ENCODE measurements around the gene WDR27. TPM values are rescaled to one million over a fixed set of nuclear protein-coding genes. Genes with fewer than 3 reads are reported as not detected.

WDR27 gene
- total and polyA plus RNA-seq, 2 donors from 2014 or later: 12.3 to 45.0 TPM

DNA sequence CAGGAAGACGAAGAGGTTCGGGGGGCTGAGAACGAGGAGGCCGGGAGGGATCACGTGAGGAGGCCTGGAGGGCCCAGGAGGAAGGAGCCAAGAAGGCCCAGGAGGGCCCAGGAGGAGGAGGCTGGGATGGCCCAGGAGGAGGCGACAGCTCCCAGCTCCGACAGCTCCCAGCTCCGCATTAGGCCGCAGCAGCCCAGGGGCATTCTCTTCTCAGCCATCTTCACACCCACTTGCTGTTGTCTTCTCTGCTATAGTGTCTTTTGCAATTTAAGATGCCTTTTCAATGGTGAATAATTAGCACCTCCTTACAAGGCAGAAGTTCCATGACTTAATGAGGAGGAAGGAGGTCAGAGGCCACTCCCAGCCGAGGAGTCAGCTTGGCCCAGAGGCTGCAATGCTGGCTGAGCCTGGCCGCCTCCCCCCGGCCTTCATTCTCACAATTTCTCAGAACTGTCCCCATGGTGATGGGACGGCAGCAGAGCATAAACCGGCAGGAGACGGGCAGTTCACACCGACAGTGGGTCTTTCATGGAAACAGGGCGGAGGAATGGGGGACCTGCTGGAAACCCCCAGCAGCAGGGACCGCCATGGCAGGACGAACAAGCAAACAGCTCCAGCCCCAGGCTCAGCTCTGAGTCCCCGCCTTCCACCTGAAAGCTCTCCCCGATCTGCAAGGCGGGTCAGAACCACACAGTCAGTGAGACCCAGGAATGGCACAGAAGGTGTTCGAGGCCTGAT, 45.1 kb downstream of the WDR27 start:
- TF ChIP-seq, protein P1, sequence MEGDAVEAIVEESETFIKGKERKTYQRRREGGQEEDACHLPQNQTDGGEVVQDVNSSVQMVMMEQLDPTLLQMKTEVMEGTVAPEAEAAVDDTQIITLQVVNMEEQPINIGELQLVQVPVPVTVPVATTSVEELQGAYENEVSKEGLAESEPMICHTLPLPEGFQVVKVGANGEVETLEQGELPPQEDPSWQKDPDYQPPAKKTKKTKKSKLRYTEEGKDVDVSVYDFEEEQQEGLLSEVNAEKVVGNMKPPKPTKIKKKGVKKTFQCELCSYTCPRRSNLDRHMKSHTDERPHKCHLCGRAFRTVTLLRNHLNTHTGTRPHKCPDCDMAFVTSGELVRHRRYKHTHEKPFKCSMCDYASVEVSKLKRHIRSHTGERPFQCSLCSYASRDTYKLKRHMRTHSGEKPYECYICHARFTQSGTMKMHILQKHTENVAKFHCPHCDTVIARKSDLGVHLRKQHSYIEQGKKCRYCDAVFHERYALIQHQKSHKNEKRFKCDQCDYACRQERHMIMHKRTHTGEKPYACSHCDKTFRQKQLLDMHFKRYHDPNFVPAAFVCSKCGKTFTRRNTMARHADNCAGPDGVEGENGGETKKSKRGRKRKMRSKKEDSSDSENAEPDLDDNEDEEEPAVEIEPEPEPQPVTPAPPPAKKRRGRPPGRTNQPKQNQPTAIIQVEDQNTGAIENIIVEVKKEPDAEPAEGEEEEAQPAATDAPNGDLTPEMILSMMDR (IDR thresholded peaks at IDR 0.05; ENCODE audit: borderline replicate concordance, extremely low read depth, insufficient read depth): no peak
- intact Hi-C loops (cut with DNase I): no loop called here
- Histone ChIP-seq H3K27ac (ENCODE audit: low read depth in 2 of 2, low read length in 2 of 2) (no peak overlapping the region), H3K4me3 (ENCODE audit: low read length in 3 of 3) (no peak overlapping the region), H3K4me1 (ENCODE audit: control insufficient read depth in 2 of 3, insufficient read depth in 2 of 3, low read depth in 1 of 3, low read length in 3 of 3) (no peaks in the 10 kb centered on the region), H3K9me3 (ENCODE audit: control insufficient read depth in 2 of 3, insufficient read depth in 1 of 3, low read length in 3 of 3) (no peaks in the 10 kb centered on the region), H3K9ac (ENCODE audit: low read length in 3 of 3) (no peak overlapping the region), H3K27me3 (ENCODE audit: control insufficient read depth, insufficient read depth, low read length) (no peaks in the 10 kb centered on the region), H3K36me3 (ENCODE audit: control insufficient read depth in 2 of 3, insufficient read depth in 3 of 3, low read length in 3 of 3) (peaks cover 0 to 7% (median 5%) of the 10 kb centered on the region in 3 donors)
- FAIRE-seq (no peak), DNase-seq (no peak)

DNA sequence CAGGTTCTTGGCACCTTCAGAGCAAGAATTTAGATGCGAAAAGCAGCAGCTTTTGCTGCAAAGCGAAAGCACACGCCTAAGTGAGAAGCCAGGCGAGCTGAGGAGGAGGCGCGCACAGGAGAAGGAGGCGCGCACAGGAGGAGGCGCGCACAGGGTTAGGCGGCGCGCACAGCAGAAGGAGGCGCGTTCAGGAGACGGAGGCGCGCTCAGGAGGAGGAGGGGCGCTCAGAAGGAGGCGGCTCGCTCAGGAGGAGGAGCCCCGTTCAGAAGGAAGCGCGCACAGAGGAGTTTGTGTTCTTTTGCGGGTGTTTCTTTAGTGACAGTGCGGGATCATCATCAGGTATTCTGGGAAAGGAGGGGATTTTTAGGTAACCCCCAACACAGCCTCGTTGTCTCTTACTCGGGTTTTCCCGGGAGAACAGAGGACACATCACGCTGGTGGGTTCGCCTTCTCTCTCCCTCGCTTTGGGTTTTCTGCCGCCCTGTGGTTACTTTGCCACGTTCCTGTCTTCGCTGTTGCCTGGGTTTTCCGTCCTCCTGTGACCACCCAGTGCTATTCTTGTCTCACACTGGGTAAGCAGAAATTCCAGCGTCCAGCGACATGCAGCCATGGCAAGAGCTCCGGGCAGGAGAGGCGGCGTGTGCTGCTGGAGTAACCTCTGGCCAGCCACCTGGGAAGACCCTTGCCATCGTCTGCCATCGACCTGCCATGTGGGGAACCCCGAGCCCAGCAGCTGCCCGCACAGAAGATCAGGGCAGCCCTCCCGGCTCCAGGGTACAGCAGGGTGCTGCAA, 47.0 kb downstream of the WDR27 start:
- peak overlapping the region in 2 of 3 donors; percentile 49 to 70 for H3K9ac ChIP-seq (ENCODE audit: low read length in 3 of 3)
- peak; percentile 73 to 88 (median 79) for DNase-seq

DNA sequence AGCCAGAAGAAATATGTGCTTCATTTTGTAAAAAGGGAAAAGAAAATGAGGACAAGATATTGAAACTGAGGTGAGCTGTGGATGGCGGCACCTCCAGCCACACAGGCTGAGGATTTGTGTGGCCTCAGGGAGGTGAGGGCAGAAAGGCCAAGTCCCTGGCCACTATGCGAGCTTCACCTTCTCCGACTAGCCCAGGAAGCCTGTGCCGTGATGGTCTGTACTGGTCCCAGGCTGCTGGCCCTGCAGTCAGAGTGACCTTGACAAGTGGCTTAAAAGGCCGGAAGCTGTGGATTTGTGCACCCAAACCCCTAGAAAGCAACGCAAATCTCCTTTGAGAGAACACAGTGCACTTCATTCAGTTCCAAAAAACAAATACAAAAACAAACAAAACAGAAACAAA, 48.1 kb downstream of the WDR27 start:
- FAIRE-seq (no peak), DNase-seq (no peak)
- peak overlapping the region in 1 of 3 donors; percentile 7 for H3K4me3 ChIP-seq (ENCODE audit: low read length in 3 of 3)

More for the DNA sequence above, 47.0 kb downstream of the WDR27 start:
- TF ChIP-seq, protein P1 (IDR thresholded peaks at IDR 0.05; ENCODE audit: borderline replicate concordance, extremely low read depth, insufficient read depth): no peak
- intact Hi-C loops (cut with DNase I): no loop called here
- Histone ChIP-seq H3K4me3 (ENCODE audit: low read length in 3 of 3) (peak overlapping the region; percentile 39 to 76 (median 73)), H3K36me3 (ENCODE audit: control insufficient read depth in 2 of 3, insufficient read depth in 3 of 3, low read length in 3 of 3) (peaks cover 0 to 7% (median 4%) of the 10 kb centered on the region in 3 donors), H3K27ac (ENCODE audit: low read depth in 2 of 2, low read length in 2 of 2) (peak overlapping the region in 1 of 2 donors; percentile 55), H3K9me3 (ENCODE audit: control insufficient read depth in 2 of 3, insufficient read depth in 1 of 3, low read length in 3 of 3) (no peaks in the 10 kb centered on the region), H3K27me3 (ENCODE audit: control insufficient read depth, insufficient read depth, low read length) (no peaks in the 10 kb centered on the region), H3K4me1 (ENCODE audit: control insufficient read depth in 2 of 3, insufficient read depth in 2 of 3, low read depth in 1 of 3, low read length in 3 of 3) (no peaks in the 10 kb centered on the region)
- FAIRE-seq: no peak

More for the DNA sequence above, 48.1 kb downstream of the WDR27 start:
- Histone ChIP-seq H3K9me3 (ENCODE audit: control insufficient read depth in 2 of 3, insufficient read depth in 1 of 3, low read length in 3 of 3) (no peaks in the 10 kb centered on the region), H3K27me3 (ENCODE audit: control insufficient read depth, insufficient read depth, low read length) (no peaks in the 10 kb centered on the region), H3K4me1 (ENCODE audit: control insufficient read depth in 2 of 3, insufficient read depth in 2 of 3, low read depth in 1 of 3, low read length in 3 of 3) (no peaks in the 10 kb centered on the region), H3K9ac (ENCODE audit: low read length in 3 of 3) (no peak overlapping the region), H3K36me3 (ENCODE audit: control insufficient read depth in 2 of 3, insufficient read depth in 3 of 3, low read length in 3 of 3) (peaks cover 0 to 7% (median 0%) of the 10 kb centered on the region in 3 donors), H3K27ac (ENCODE audit: low read depth in 2 of 2, low read length in 2 of 2) (no peak overlapping the region)
- TF ChIP-seq, protein P1 (IDR thresholded peaks at IDR 0.05; ENCODE audit: borderline replicate concordance, extremely low read depth, insufficient read depth): no peak
- intact Hi-C loops (cut with DNase I): no loop called here

Data from kidney (tissue), 14 donors.